ENCODE results near the gene S1PR2. TPM values are rescaled to one million over a fixed set of nuclear protein-coding genes. Genes with fewer than 3 reads are reported as not detected.
"Not testable (repeated sequence)": the region's sequence is repeated elsewhere in the genome, so short reads cannot be mapped to it uniquely, and the experiment has no call there.

Gene S1PR2
- total and polyA plus RNA-seq, 4 donors: 3.3 to 14.3 (median 7.0) TPM

DNA sequence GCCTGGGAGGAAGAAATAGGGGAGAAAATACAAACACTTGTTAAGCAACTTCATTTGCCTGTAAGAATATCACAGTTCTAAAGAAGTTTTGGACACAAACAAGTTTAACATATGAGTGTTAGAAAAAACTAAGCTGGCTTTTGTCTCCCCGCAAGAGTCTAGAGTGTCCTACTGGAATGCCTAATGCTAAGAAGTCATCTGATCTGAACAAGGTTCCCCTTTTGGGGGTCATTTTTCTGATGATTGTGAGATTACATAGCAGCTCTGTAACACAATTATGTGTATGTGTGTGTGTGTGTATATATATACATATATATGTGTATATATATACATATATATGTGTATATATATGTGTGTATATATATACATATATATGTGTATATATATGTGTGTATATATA, 49.1 kb downstream of the S1PR2 start:
- intact Hi-C loops (cut with DNase I): no loop called here
- no peak for ATAC-seq (ENCODE audit: low FRiP score)
- Histone ChIP-seq H3K27ac (ENCODE audit: low read depth in 1 of 2, low read length in 2 of 2) (no peak overlapping the region), H3K4me3 (ENCODE audit: low read length in 2 of 2) (no peak overlapping the region), H3K4me1 (ENCODE audit: control insufficient read depth in 1 of 2, insufficient read depth in 2 of 2, low read length in 2 of 2) (no peaks in the 10 kb centered on the region), H3K9me3 (ENCODE audit: control insufficient read depth, low read length) (no peaks in the 10 kb centered on the region), H3K36me3 (ENCODE audit: control insufficient read depth in 1 of 2, insufficient read depth in 2 of 2, low read length in 1 of 2) (peaks cover 0 to 2% of the 10 kb centered on the region in 2 donors), H3K27me3 (ENCODE audit: control insufficient read depth in 1 of 2, insufficient read depth in 2 of 2, low read length in 1 of 2) (no peaks in the 10 kb centered on the region)
- no peak for DNase-seq
- 94 to 96% methylated on average over 1 of the region's 1 CpG for WGBS, 2 donors

GRCh38 chr19:10180459-10180858, 50.7 kb downstream of the S1PR2 start:
- Histone ChIP-seq H3K4me3 (ENCODE audit: low read length in 2 of 2) (no peak overlapping the region), H3K27me3 (ENCODE audit: control insufficient read depth in 1 of 2, insufficient read depth in 2 of 2, low read length in 1 of 2) (no peaks in the 10 kb centered on the region), H3K27ac (ENCODE audit: low read depth in 1 of 2, low read length in 2 of 2) (no peak overlapping the region), H3K9me3 (ENCODE audit: control insufficient read depth, low read length) (no peaks in the 10 kb centered on the region), H3K4me1 (ENCODE audit: control insufficient read depth in 1 of 2, insufficient read depth in 2 of 2, low read length in 2 of 2) (no peaks in the 10 kb centered on the region), H3K36me3 (ENCODE audit: control insufficient read depth in 1 of 2, insufficient read depth in 2 of 2, low read length in 1 of 2) (peaks cover 2 to 3% of the 10 kb centered on the region in 2 donors)
- DNase-seq (no peak), ATAC-seq (ENCODE audit: low FRiP score) (no peak)
- intact Hi-C loops (cut with DNase I): no loop called here
- 88 to 89% methylated on average over 7 of the region's 7 CpGs for WGBS, 2 donors

DNA sequence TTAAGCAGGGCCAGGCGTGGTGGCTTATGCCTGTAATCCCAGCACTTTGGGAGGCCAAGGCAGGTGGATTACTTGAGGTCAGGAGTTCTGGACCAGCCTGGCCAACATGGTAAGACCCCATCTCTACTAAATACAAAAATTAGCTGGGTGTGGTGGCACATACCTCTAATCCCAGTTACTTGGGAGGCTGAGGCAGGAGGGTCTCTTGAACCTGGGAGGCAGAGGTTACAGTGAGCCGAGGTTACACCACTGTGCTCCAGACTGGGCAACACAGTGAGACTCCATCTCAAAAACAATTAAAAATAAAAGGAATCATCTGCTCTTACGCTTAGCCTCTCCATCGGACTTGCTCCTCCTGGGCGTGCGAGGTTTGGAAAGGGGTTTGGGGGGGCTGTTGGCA, 51.1 kb downstream of the S1PR2 start:
- 93 to 97% methylated on average over 6 of the region's 6 CpGs for WGBS, 2 donors
- DNase-seq; H3K36me3 ChIP-seq (ENCODE audit: control insufficient read depth in 1 of 2, insufficient read depth in 2 of 2, low read length in 1 of 2); H3K4me1 ChIP-seq (ENCODE audit: control insufficient read depth in 1 of 2, insufficient read depth in 2 of 2, low read length in 2 of 2); H3K27me3 ChIP-seq (ENCODE audit: control insufficient read depth in 1 of 2, insufficient read depth in 2 of 2, low read length in 1 of 2); H3K9me3 ChIP-seq (ENCODE audit: control insufficient read depth, low read length); ATAC-seq (ENCODE audit: low FRiP score); intact Hi-C loops (cut with DNase I); H3K4me3 ChIP-seq (ENCODE audit: low read length in 2 of 2); H3K27ac ChIP-seq (ENCODE audit: low read depth in 1 of 2, low read length in 2 of 2): not testable (repeated sequence)

DNA sequence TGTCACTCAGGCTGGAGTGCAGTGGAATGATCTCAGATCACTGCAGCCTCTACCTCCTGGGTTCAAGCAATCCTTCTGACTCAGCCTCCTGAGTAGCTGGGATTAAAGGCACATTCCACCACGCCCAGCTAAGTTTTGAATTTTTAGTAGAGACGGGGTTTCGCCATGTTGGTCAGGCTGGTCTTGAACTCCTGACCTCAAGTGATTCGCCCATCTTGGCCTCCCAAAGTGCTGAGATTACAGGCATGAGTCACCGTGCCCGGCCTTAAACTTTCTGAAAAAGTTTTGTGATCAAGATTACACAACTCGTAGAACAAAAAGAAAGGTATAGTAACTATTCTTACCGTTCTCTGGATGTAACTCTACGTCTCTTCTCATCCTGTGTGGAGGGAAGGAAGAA, 57.6 kb downstream of the S1PR2 start:
- no peak for DNase-seq
- H3K4me1 ChIP-seq (ENCODE audit: control insufficient read depth in 1 of 2, insufficient read depth in 2 of 2, low read length in 2 of 2): no peaks in the 10 kb centered on the region
- no peaks in the 10 kb centered on the region for H3K9me3 ChIP-seq (ENCODE audit: control insufficient read depth, low read length)
- H3K27me3 ChIP-seq (ENCODE audit: control insufficient read depth in 1 of 2, insufficient read depth in 2 of 2, low read length in 1 of 2): no peaks in the 10 kb centered on the region
- no peak overlapping the region for H3K27ac ChIP-seq (ENCODE audit: low read depth in 1 of 2, low read length in 2 of 2)
- intact Hi-C loops (cut with DNase I): no loop called here
- no peak overlapping the region for H3K4me3 ChIP-seq (ENCODE audit: low read length in 2 of 2)
- H3K36me3 ChIP-seq (ENCODE audit: control insufficient read depth in 1 of 2, insufficient read depth in 2 of 2, low read length in 1 of 2): peaks cover 2 to 7% of the 10 kb centered on the region in 2 donors
- no peak for ATAC-seq (ENCODE audit: low FRiP score)
- WGBS, 2 donors: 87 to 88% methylated on average over 9 of the region's 9 CpGs

Small RNA genes lying within 50 kb of the gene (microRNA-seq; reads per million reads assigned to microRNA genes)
- 0 reads per million in 2 donors for gene MIR4322

Other genes starting within 250 kb of the S1PR2 start
- gene COL5A3, start 220.8 kb downstream of the S1PR2 start, total RNA-seq: 10 to 100 TPM in 1 of 2 donors, 1 to 10 TPM in 1; 8.2 to 13.3 TPM
- 10 to 100 TPM in 1 of 2 donors, 1 to 10 TPM in 1; 4.9 to 84.7 TPM for gene COL5A3, start 220.8 kb downstream of the S1PR2 start, polyA plus RNA-seq
- not detected for gene RDH8, start 217.8 kb downstream of the S1PR2 start, total RNA-seq
- not detected for gene RDH8, start 217.8 kb downstream of the S1PR2 start, polyA plus RNA-seq
- 10 to 100 TPM; 32.1 to 50.5 TPM for gene SHFL, start 145.0 kb downstream of the S1PR2 start, total RNA-seq
- gene SHFL, start 145.0 kb downstream of the S1PR2 start, polyA plus RNA-seq: 10 to 100 TPM; 20.3 to 70.2 TPM
- gene ANGPTL6, start 128.7 kb downstream of the S1PR2 start, total RNA-seq: under 1 TPM; 0.19 to 0.24 TPM
- under 1 TPM; 0.41 to 0.63 TPM for gene ANGPTL6, start 128.7 kb downstream of the S1PR2 start, polyA plus RNA-seq
- gene PPAN, start 125.0 kb downstream of the S1PR2 start, total RNA-seq: 10 to 100 TPM; 24.3 to 30.9 TPM
- gene PPAN, start 125.0 kb downstream of the S1PR2 start, polyA plus RNA-seq: 10 to 100 TPM; 13.1 to 24.7 TPM
- gene P2RY11, start 119.6 kb downstream of the S1PR2 start, total RNA-seq: 10 to 100 TPM in 1 of 2 donors, 1 to 10 TPM in 1; 9.7 to 10.5 TPM
- 10 to 100 TPM in 1 of 2 donors, 1 to 10 TPM in 1; 5.3 to 16.0 TPM for gene P2RY11, start 119.6 kb downstream of the S1PR2 start, polyA plus RNA-seq
- 100 to 1,000 TPM; 143 to 176 TPM for gene EIF3G, start 111.4 kb downstream of the S1PR2 start, total RNA-seq
- gene EIF3G, start 111.4 kb downstream of the S1PR2 start, polyA plus RNA-seq: 100 to 1,000 TPM; 162 to 319 TPM
- 10 to 100 TPM; 59.6 to 89.0 TPM for gene DNMT1, start 36.4 kb downstream of the S1PR2 start, total RNA-seq
- gene DNMT1, start 36.4 kb downstream of the S1PR2 start, polyA plus RNA-seq: 10 to 100 TPM in 1 of 2 donors, 1 to 10 TPM in 1; 7.1 to 32.7 TPM
- gene MRPL4, start 20.9 kb upstream of the S1PR2 start, total RNA-seq: 10 to 100 TPM; 22.7 to 25.4 TPM
- 10 to 100 TPM; 27.4 to 38.2 TPM for gene MRPL4, start 20.9 kb upstream of the S1PR2 start, polyA plus RNA-seq
- gene ICAM1, start 39.8 kb upstream of the S1PR2 start, total RNA-seq: 10 to 100 TPM; 41.2 to 43.6 TPM
- gene ICAM1, start 39.8 kb upstream of the S1PR2 start, polyA plus RNA-seq: 1 to 10 TPM; 4.0 to 6.0 TPM
- gene ICAM4, start 55.6 kb upstream of the S1PR2 start, total RNA-seq: 1 to 10 TPM in 1 of 2 donors, under 1 TPM in 1; 0.93 to 2.8 TPM
- not detected for gene ICAM4, start 55.6 kb upstream of the S1PR2 start, polyA plus RNA-seq
- gene ICAM5, start 58.6 kb upstream of the S1PR2 start, total RNA-seq: 1 to 10 TPM; 1.3 to 2.5 TPM
- under 1 TPM in 1 of 2 donors, not detected in 1; 0.10 TPM for gene ICAM5, start 58.6 kb upstream of the S1PR2 start, polyA plus RNA-seq
- 1 to 10 TPM; 1.3 to 3.1 TPM for gene ZGLP1, start 78.5 kb upstream of the S1PR2 start, total RNA-seq
- gene ZGLP1, start 78.5 kb upstream of the S1PR2 start, polyA plus RNA-seq: 10 to 100 TPM in 1 of 2 donors, 1 to 10 TPM in 1; 2.1 to 22.4 TPM
- 10 to 100 TPM in 1 of 2 donors, 1 to 10 TPM in 1; 7.5 to 17.3 TPM for gene FDX2, start 84.7 kb upstream of the S1PR2 start, total RNA-seq
- gene FDX2, start 84.7 kb upstream of the S1PR2 start, polyA plus RNA-seq: 10 to 100 TPM; 25.8 to 26.0 TPM
- gene RAVER1, start 102.2 kb upstream of the S1PR2 start, total RNA-seq: 10 to 100 TPM; 24.0 TPM
- gene RAVER1, start 102.2 kb upstream of the S1PR2 start, polyA plus RNA-seq: 10 to 100 TPM in 1 of 2 donors, 1 to 10 TPM in 1; 7.9 to 10.4 TPM
- 10 to 100 TPM; 10.1 to 10.5 TPM for gene ICAM3, start 108.3 kb upstream of the S1PR2 start, total RNA-seq
- 1 to 10 TPM; 6.3 to 7.8 TPM for gene ICAM3, start 108.3 kb upstream of the S1PR2 start, polyA plus RNA-seq
- gene TYK2, start 149.2 kb upstream of the S1PR2 start, total RNA-seq: 100 to 1,000 TPM in 1 of 2 donors, 10 to 100 TPM in 1; 84.5 to 128 TPM
- 100 to 1,000 TPM in 1 of 2 donors, 10 to 100 TPM in 1; 33.2 to 253 TPM for gene TYK2, start 149.2 kb upstream of the S1PR2 start, polyA plus RNA-seq
- gene CDC37, start 172.2 kb upstream of the S1PR2 start, total RNA-seq: 100 to 1,000 TPM; 124 to 146 TPM
- 100 to 1,000 TPM; 121 to 260 TPM for gene CDC37, start 172.2 kb upstream of the S1PR2 start, polyA plus RNA-seq
- 10 to 100 TPM; 12.3 to 30.2 TPM for gene PDE4A, start 189.2 kb upstream of the S1PR2 start, total RNA-seq
- 10 to 100 TPM in 1 of 2 donors, 1 to 10 TPM in 1; 8.6 to 13.6 TPM for gene PDE4A, start 189.2 kb upstream of the S1PR2 start, polyA plus RNA-seq

All from aorta (tissue), 5 donors.